GM12864 (cell line): ENCODE data around the gene ITPKC.

Experiments used
- DNase-seq: peaks from one replicate; pipeline ENCODE4 v3.0.0-alpha.2; 2011; ENCODE audit warnings: low read depth
- H3K4me3 ChIP-seq: 2 replicates; pipeline ENCODE4 v1.5.1; 2011; ENCODE audit warnings: mild to moderate bottlenecking, low read depth, low read length, control low read depth
- CTCF ChIP-seq: IDR thresholded peaks from 2 replicates; pipeline ENCODE4 v1.5.1; 2011; ENCODE audit warnings: low read depth, mild to moderate bottlenecking, moderate library complexity, low read length, control low read depth, inconsistent platforms; ENCODE audit errors: missing control alignments

ITPKC gene

GRCh38 chr19:40733149-40733548 is 16.2 kb downstream of the ITPKC start:
- H3K4me3 ChIP-seq: no peak overlapping the region
- no peak for TF ChIP-seq CTCF
- DNase-seq: no peak

GRCh38 chr19:40735013-40735771 is 18.3 kb downstream of the ITPKC start:
- no peak for TF ChIP-seq CTCF
- DNase-seq: no peak

GRCh38 chr19:40736661-40737060 is 19.7 kb downstream of the ITPKC start:
- no peak overlapping the region for H3K4me3 ChIP-seq
- DNase-seq: no peak
- no peak for TF ChIP-seq CTCF

More at GRCh38 chr19:40735013-40735771, 18.3 kb downstream of the ITPKC start:
- H3K4me3 ChIP-seq: no peak overlapping the region

- TF ChIP-seq CTCF: no peak
- H3K4me3 ChIP-seq: no peak overlapping the region
- DNase-seq: no peak
These were observed 20.3 kb downstream of the ITPKC start for GRCh38 chr19:40737102-40737644.

- H3K4me3 ChIP-seq: no peak overlapping the region
- no peak for TF ChIP-seq CTCF
- DNase-seq: no peak
These were observed 22.3 kb downstream of the ITPKC start for GRCh38 chr19:40739030-40739839.

GRCh38 chr19:40739871-40740703 is 23.2 kb downstream of the ITPKC start:
- no peak for TF ChIP-seq CTCF
- DNase-seq: no peak
- no peak overlapping the region for H3K4me3 ChIP-seq
